HEK293T (cell line): ENCODE measurements around the gene SLC35E1.

ENCODE experiments used
- CTCF ChIA-PET: fragments of 350-600 bp; formaldehyde crosslinking; extraction: SDS; loops from one replicate; lab custom pipeline; 2021; ENCODE audit warnings: antibody characterized with exemption, inconsistent platforms; lab: Yijun Ruan, JAX
- POLR2A ChIA-PET: fragments of 350-600 bp; formaldehyde crosslinking; extraction: SDS; loops from one replicate; lab custom pipeline; 2020; ENCODE audit warnings: antibody characterized with exemption, inconsistent platforms; lab: Yijun Ruan, JAX
- DNase-seq: peaks from one replicate; pipeline ENCODE4 v3.0.0; 2012; ENCODE audit warnings: mixed read lengths; ENCODE audit errors: extremely low spot score
- ARNT ChIP-seq: fragments of 450-650 bp; IDR thresholded peaks from 2 replicates; pipeline ENCODE4 v1.6.1; 2017; ENCODE audit warnings: mild to moderate bottlenecking
- BHLHE40 ChIP-seq: fragments of 450-650 bp; IDR thresholded peaks from 2 replicates; pipeline ENCODE4 v1.6.1; 2016; ENCODE audit warnings: mild to moderate bottlenecking, moderate library complexity, borderline replicate concordance
- CTBP1 ChIP-seq: fragments of 450-650 bp; IDR thresholded peaks from 2 replicates; pipeline ENCODE4 v1.6.1; 2016; ENCODE audit warnings: borderline replicate concordance
- ELF4 ChIP-seq: fragments of 450-650 bp; IDR thresholded peaks from 2 replicates; pipeline ENCODE4 v1.6.1; 2017; ENCODE audit warnings: antibody characterized with exemption
- FOXA1 ChIP-seq: fragments of 450-650 bp; IDR thresholded peaks from 2 replicates; pipeline ENCODE4 v1.6.1; 2016; ENCODE audit warnings: mild to moderate bottlenecking
- FOXK2 ChIP-seq: fragments of 450-650 bp; IDR thresholded peaks from 2 replicates; pipeline ENCODE4 v1.6.1; 2016; ENCODE audit warnings: mild to moderate bottlenecking
- FOXM1 ChIP-seq: fragments of 450-650 bp; IDR thresholded peaks from 2 replicates; pipeline ENCODE4 v1.6.1; 2017; ENCODE audit warnings: mild to moderate bottlenecking, borderline replicate concordance
- HDGF ChIP-seq: fragments of 450-650 bp; IDR thresholded peaks from 2 replicates; pipeline ENCODE4 v1.6.1; 2017; ENCODE audit warnings: antibody characterized with exemption, borderline replicate concordance
- L3MBTL2 ChIP-seq: fragments of 450-650 bp; conservative IDR thresholded peaks from 2 replicates; pipeline ENCODE4 v1.6.1; 2016; ENCODE audit warnings: mild to moderate bottlenecking
- LEF1 ChIP-seq: fragments of 450-650 bp; IDR thresholded peaks from 2 replicates; pipeline ENCODE4 v1.6.1; 2017; ENCODE audit warnings: mild to moderate bottlenecking, borderline replicate concordance
- NFRKB ChIP-seq: fragments of 450-650 bp; IDR thresholded peaks from 2 replicates; pipeline ENCODE4 v1.6.1; 2016; ENCODE audit warnings: mild to moderate bottlenecking, moderate library complexity
- PKNOX1 ChIP-seq: fragments of 450-650 bp; IDR thresholded peaks from 2 replicates; pipeline ENCODE4 v1.6.1; 2016
- SP1 ChIP-seq: fragments of 450-650 bp; IDR thresholded peaks from 2 replicates; pipeline ENCODE4 v1.6.1; 2017
- SUZ12 ChIP-seq: fragments of 450-650 bp; IDR thresholded peaks from 2 replicates; pipeline ENCODE4 v1.6.1; 2016; ENCODE audit warnings: mild to moderate bottlenecking
- ZNF384 ChIP-seq: fragments of 450-650 bp; IDR thresholded peaks from 2 replicates; pipeline ENCODE4 v1.6.1; 2016

The SLC35E1 gene

DNA sequence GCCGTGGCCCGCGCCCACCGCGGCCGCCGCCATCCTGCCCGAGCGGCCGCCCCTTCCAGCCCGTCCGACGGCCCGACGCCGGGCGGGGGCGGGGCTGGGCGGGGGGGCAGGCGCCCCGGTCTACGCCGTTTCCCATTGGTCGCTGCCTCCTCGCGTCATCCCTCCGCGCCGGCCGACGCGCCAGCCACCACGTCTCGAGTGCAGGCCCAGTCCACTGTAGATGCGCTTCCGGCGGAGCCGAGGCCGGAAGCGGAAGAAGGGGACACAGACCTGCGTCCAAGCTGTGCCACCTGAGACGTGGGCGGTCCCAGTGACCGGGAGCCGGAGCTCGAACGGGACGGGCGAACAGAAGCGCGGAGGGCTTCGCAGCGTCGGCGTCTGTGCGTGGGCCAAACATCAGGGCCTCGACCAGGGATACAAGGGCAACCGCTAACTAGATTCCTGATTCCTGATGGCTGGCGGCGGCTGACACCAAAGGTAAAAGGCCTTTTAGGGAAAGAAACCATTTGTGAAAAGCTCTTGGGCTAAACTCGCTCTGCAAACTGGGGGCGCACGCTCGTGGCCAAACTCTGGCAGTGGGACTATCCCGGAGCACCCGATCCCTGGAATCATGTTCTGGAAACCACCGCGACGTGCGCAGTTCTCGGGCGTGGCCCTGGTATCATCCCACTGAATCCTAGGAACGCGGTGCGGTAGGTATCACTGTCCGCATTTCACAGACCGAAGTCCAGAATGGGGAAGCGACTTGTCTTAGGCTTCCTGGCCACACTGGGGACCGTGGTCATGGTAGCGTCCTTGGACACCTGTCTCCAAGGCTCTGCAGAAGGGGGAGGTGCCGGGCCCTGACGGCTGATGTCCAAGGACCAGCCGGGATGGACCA is at the start of gene SLC35E1:
TSS of gene SLC35E1 (minus strand) at position 84 of the 880 bp plus-strand sequence. CDS start at position 33, 51 bp downstream.
- 0 out of 2 replicates have a peak, but pooled peaks have one; percentile 49 for TF ChIP-seq FOXM1
- no peak for TF ChIP-seq FOXA1
- ChIA-PET POLR2A (interaction anchor here (0.8 to 2.9 kb wide), 9 partner anchors 10 to 88 kb away, joined by 3 to 20 read pairs (median 6); partner anchors contain the start of genes MED26 and TMEM38A), CTCF (interaction anchor here (1.4 kb wide), 1 partner anchor 12 kb away, joined by 6 read pairs; no protein-coding TSS in a partner anchor)
- peak; percentile 100 for DNase-seq

GRCh38 chr19:16621165-16621800 is 49.1 kb upstream of the SLC35E1 start:
- TF ChIP-seq L3MBTL2 (no peak), FOXK2 (no peak)
- POLR2A ChIA-PET: no interaction called here
- no peak for DNase-seq
- CTCF ChIA-PET: no interaction called here

DNA sequence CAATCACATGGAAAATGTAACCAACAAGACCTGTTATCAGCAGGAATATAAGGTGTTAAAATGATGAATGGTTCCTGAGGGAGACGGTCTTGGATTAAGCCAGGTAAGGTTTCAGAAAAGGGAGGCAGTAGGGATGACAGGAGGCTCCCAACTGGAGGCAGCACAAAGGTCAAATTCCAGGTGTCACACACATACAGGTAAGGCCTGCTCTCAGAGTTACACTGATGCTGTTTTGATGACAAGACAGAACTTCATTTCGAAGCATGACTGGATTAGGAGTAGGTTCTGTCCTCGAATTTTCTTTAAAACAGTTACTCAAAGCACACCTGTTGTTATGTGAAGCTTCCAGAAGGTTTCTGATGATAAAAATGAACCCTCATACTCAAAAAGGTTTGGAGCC is 48.4 kb upstream of the SLC35E1 start:
- POLR2A ChIA-PET: no interaction called here
- CTCF ChIA-PET: no interaction called here
- no peak for DNase-seq
- TF ChIP-seq BHLHE40 (no peak), FOXA1 (no peak), HDGF (no peak), NFRKB (no peak), ARNT (no peak), ELF4 (no peak), L3MBTL2 (no peak)

DNA sequence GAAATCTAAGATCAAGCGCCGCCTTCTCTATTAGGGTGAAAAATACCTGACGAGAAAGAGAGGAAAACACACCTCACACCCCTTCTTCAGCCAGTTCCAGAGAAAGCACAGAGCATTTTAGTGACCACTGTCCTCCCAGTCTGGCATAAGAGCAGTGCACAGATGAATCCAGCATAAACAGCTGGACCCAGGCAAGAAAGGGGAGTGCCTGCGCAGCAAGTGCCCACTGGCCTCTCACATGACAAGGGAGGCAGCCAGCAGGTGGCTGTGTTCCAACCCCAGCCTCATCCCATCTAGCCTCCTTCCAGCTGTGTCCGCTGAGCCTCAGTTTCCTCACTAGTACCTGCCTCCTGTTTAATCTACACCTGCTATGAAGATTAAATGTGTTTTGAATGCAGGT is 47.8 kb upstream of the SLC35E1 start:
- DNase-seq: no peak
- ChIA-PET CTCF (no interaction called here), POLR2A (no interaction called here)
- TF ChIP-seq LEF1: no peak
- TF ChIP-seq PKNOX1: no peak
- TF ChIP-seq SP1: no peak
- TF ChIP-seq ELF4: no peak
- no peak for TF ChIP-seq SUZ12
- no peak for TF ChIP-seq ARNT
- no peak for TF ChIP-seq FOXK2
- TF ChIP-seq FOXA1: no peak
- TF ChIP-seq HDGF: no peak
- TF ChIP-seq BHLHE40: no peak

- TF ChIP-seq CTBP1: no peak
- no peak for DNase-seq
- ChIA-PET POLR2A (interaction anchor here (1.2 kb wide), 1 partner anchor 8 kb away, joined by 3 read pairs; no protein-coding TSS in a partner anchor), CTCF (no interaction called here)
Observed at GRCh38 chr19:16619457-16619856, 47.2 kb upstream of the SLC35E1 start.

DNA sequence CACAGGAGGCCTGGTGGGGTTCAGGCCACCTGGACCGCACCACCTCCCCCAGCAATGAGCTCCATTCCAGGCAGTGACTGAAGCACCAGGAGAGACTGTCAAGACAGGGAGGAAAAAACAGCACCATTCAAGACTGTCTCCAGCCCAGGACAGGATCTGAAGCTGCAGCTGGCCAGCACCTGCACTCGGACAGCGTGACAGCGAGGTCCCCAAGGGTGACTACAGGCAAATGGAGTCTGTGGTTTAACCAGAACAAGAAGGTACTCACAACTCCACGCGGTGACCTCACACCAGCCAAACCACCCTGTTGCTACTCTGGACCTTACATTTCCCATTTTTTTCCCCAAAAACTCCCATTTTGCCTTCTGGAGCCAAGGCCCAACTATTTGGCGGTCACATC is 46.0 kb upstream of the SLC35E1 start:
- CTCF ChIA-PET: no interaction called here

GRCh38 chr19:16615808-16616207 is 43.6 kb upstream of the SLC35E1 start:
- CTCF ChIA-PET: no interaction called here
- DNase-seq: no peak
- POLR2A ChIA-PET: no interaction called here
- no peak for TF ChIP-seq HDGF
- no peak for TF ChIP-seq ELF4
- TF ChIP-seq CTBP1: no peak
- no peak for TF ChIP-seq SUZ12

More for the DNA sequence above, 46.0 kb upstream of the SLC35E1 start:
- TF ChIP-seq HDGF: no peak
- TF ChIP-seq FOXM1: no peak
- no peak for TF ChIP-seq ELF4
- TF ChIP-seq ARNT: no peak
- no peak for TF ChIP-seq ZNF384
- no peak for TF ChIP-seq L3MBTL2
- TF ChIP-seq FOXK2: no peak
- no peak for TF ChIP-seq CTBP1
- TF ChIP-seq SUZ12: no peak
- DNase-seq: no peak
- POLR2A ChIA-PET: interaction anchor here (1.8 kb wide), 1 partner anchor 45 kb away, joined by 6 read pairs; no protein-coding TSS in a partner anchor

GRCh38 chr19:16614941-16615340 is 42.7 kb upstream of the SLC35E1 start:
- DNase-seq: no peak
- no peak for TF ChIP-seq FOXA1
- no peak for TF ChIP-seq ZNF384
- TF ChIP-seq ELF4: no peak
- no peak for TF ChIP-seq FOXK2
- no peak for TF ChIP-seq ARNT
- TF ChIP-seq CTBP1: no peak
- TF ChIP-seq NFRKB: no peak
- CTCF ChIA-PET: no interaction called here
- POLR2A ChIA-PET: no interaction called here
